Stimulated activated CD4-positive, alpha-beta T cell treated with anti-CD3 and anti-CD28 coated beads, Interleukin-12 subunit alpha, Interleukin-12 subunit beta, amount 100 ng/mL, for 48 hours (primary cell): Measurements from ENCODE around the gene AGAP3.

Source experiments
- DNase-seq, 3 donors: peaks; one replicate each; pipeline ENCODE4 v3.0.0-alpha.2; 2020; ENCODE audit warnings: low read depth in 2 of 3, low spot score in 1 of 3

Gene AGAP3

GRCh38 chr7:151122796-151123157, 36.5 kb downstream of the AGAP3 start:
- no peak for DNase-seq

GRCh38 chr7:151123158-151123821, 37.0 kb downstream of the AGAP3 start:
- DNase-seq, result no peak

- DNase-seq, result peak; percentile 68 to 80 (median 71)
These were observed 37.7 kb downstream of the AGAP3 start for GRCh38 chr7:151123822-151124464.

- no peak for DNase-seq
These were observed 38.2 kb downstream of the AGAP3 start for GRCh38 chr7:151124481-151124880.

DNA sequence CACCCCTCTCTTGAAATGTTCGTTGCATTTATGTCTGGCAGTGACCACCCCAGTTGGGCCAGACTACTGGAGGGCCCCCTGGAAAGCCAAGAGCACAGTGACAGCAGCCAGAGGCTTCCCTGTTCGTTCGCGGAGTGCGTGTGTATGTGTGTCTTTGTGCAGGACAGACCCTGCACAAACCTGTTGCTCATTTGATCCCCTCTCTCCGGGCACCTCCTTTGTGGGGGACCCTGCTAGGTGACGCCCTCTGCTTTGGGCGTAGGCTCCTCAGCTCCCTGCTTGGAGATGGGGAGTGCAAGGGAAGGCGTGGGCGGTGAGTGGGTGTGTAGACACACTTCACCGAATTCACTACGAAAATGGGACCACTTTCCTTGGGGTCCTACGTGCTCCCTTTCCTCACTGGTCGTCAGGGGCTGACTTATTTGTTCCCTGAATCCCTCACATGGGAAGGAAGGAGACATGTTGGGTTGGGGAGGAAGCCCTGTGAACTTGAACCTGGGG, 38.7 kb downstream of the AGAP3 start:
- no peak for DNase-seq

- no peak for DNase-seq
These were observed 39.2 kb downstream of the AGAP3 start for GRCh38 chr7:151125470-151125845.

- DNase-seq, result no peak
These were observed 39.7 kb downstream of the AGAP3 start for GRCh38 chr7:151125846-151126481.

DNA sequence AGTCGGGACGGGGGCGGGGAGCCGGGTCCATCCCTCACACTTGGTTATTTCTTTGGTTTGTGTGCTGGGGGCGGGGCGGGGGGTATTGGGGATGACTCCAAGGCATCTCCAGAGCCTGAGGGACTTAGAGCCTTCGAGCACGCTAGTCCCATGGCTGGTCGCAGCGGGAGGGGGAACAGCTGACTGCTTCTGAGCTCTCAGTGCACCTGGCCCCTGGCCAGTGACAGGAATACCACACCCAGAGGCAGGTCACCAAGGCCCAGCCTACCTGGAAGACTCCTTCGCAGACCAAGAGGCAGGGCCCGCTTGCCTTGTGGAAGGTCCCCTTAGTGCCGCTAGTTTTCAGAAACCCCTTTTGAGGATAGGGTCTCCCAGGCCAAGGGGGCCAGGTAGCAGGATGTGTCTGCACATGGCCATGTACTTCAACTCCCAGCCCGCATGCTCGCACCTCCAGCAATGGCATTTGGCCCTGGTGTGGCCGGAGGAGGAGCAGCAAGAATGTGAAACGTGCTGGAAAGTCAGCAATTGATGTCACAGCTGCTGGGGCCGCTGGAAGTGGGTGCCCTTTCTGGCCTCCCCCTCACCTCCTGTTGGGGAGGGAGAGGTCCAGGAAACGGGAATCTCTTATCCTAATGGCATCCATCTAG, 40.3 kb downstream of the AGAP3 start:
- no peak for DNase-seq

DNA sequence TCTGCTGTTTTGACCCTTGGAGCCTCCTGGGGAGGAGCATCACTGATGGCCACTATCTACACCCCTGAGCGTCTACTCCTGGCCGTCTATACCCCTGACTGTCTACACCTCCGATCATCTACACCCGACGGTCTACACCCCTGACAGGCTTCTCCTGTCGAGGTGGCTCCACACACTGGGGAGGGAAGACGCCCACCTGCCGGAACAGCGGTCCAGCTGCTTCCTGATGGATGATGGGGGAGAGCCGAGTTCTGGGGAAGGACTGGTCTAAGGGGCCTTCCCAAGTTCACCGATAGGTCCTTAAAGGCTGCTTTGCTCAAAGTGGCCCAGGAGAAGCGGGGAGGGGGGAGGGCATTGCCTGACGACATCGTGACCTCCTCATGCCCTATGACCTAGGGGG, 41.9 kb downstream of the AGAP3 start:
- no peak for DNase-seq

DNA sequence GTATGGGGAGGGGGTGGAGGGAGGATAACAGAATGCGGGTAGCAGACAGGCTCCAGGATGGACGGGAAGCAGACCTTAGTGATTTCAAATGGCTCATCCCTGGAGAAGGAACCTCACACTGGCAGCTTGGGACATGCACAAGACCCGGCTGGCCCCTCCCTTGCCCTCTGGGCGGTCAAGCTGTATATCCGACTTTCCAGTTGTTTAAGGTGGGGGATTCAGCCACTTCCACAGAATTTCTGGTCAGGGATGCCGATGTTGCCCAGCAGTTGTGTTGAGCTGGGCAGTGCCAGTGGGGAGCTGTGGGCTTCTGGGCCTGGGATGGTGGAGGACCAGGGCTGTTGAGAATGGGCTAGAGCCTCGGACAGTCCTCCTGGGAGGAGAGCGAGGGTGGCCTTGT, 42.4 kb downstream of the AGAP3 start:
- DNase-seq, result no peak

DNA sequence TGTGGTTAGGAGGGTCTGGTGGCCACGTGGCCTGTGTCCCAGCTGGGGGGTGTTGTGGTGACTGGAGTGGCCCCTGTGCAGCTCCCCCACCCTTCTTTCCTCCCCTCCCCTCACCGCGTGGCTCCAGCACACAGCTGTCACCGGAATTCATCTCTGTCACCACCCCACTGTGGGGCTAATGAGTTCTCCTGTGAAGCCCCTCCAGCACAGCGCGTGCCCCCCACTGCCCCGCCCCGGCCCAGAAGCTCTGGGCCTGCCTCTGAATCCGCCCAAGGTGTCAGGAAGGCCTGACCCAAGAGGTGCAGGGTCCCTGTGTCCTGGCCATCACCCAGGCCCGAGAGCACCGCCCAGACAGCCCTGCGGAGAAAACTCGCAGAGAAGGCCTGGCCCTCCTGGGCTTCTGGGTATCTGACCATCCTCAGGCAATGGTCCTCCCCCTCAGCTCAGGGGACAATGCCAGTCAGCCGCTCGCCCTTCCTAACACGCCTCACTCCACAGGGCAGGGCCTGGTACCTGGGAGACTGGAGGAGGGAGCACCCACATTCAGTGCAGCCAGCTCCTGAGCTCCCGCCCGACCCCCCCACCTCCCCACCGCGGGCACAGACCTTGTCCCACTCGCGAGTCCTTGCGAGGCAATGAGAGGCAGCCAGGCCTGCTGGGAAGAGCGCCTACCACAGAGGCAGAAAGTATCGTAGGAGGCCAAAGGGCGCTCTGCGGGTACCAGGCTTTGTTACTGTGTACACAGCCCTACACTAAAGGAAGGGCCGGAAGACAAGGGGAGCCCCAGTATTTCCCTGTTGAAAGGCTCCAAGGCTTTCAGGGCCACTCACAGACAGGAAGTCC, 43.1 kb downstream of the AGAP3 start:
- DNase-seq, result no peak

GRCh38 chr7:151129960-151130591, 43.8 kb downstream of the AGAP3 start:
- DNase-seq, result no peak

- DNase-seq, result no peak
These were observed 44.5 kb downstream of the AGAP3 start for GRCh38 chr7:151130741-151131157.

GRCh38 chr7:151131224-151131591, 44.9 kb downstream of the AGAP3 start:
- DNase-seq, result no peak

GRCh38 chr7:151131592-151132293, 45.5 kb downstream of the AGAP3 start:
- DNase-seq, result no peak

- DNase-seq, result no peak
These were observed 46.4 kb downstream of the AGAP3 start for GRCh38 chr7:151132461-151133205.

DNA sequence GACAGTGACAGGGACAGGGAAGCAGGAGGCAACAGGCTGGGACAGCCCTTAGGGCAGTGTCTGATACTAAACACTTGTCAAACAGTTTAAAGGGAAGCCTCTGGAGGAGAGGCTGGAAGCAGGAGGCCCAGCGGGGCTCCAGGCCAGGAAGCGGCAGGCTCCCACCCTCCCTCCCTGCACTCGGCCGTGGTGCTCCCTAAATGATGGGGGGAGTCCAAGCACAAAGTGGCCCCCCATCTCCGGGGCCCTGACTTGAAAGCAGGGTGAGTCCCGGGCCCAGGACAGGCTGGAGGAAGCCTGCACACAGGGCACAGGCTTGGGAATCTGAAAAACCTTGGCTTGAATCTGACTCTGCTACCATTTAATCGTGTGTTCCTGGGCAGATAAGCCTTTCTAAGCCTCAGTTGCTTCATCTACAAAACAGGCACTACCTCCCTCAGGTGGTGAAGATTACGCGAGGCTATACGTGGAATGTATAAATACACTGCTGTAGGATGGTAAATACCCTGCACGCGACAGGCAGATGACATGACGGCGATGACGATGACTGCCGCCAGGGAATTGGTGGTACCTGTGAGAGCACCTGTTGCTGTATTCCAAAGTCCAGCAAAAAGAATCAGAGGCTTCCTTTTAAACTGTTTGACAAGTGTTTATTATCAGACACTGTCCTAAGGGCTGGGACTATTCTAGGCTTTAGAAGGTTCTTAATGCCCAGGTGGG, 47.2 kb downstream of the AGAP3 start:
- no peak for DNase-seq

DNA sequence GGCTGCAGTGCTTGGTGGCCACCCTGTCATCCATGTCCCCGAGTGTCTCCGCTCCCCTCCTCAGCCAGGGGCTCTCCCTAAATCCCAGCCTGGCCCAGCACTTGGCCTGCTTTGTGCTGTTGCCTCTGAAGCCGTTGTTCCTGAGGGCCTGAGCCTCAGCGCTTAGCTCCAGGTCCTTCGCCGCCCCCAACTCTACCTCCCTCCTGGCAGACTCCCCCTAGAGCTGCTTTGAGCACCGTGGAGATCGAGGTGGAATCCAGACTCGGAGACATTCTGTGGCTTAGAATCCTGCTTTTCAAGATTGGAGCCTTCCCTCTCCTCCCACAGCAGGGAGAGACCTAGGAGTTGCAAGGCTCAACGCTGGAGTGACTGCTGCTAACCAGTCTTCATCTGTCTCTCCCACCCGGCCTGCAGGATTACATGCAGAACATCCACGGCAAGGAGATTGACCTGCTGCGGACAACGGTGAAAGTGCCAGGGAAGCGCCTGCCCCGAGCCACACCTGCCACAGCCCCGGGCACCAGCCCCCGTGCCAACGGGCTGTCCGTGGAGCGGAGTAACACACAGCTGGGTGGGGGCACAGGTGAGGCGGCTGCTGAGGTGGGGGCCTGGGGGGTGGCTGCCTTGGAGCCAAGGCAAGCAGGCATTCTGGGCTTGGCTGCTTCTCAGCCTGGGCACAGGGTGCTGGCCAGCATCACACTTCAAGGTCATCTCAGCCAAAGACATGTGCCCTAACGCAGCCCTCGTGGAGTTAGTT, 47.9 kb downstream of the AGAP3 start:
- no peak for DNase-seq
